GM12878 (cell line): ENCODE measurements around the gene C20orf202. TPM values are rescaled to one million over a fixed set of nuclear protein-coding genes. Genes with fewer than 3 reads are reported as not detected.

Source experiments
- ATAC-seq: fragments of 200-7000 bp; cut with Tn5 transposase; 3 replicates; pipeline ENCODE4 v1.9.1; 2020; ENCODE audit warnings: mild to moderate bottlenecking, moderate library complexity
- BruUV-seq: library from RNA; stranded (reverse); fragments of 400-500 nt; replicated peaks from 2 replicates; lab custom pipeline; 2021; lab: Mats Ljungman, UMichigan
- CTCF ChIA-PET: fragments of 300-600 bp; sonication (Branson Sonifier 250); formaldehyde crosslinking; extraction: SDS; loops from one replicate; lab custom pipeline; 2021; ENCODE audit warnings: inconsistent platforms; lab: Yijun Ruan, JAX
- POLR2A ChIA-PET: fragments of 350-600 bp; formaldehyde crosslinking; extraction: SDS; loops from one replicate; lab custom pipeline; 2021; ENCODE audit warnings: inconsistent platforms; lab: Charles Lee
- RAD21 ChIA-PET: fragments of 300-600 bp; sonication (Branson Sonifier 250); formaldehyde crosslinking; loops from one replicate; lab custom pipeline; 2023; ENCODE audit warnings: antibody characterized with exemption; ENCODE audit not compliant: unreplicated experiment; lab: Charles Lee
- SMC1A ChIA-PET: fragments of 300-600 bp; sonication (Branson Sonifier 250); formaldehyde crosslinking; loops from one replicate; lab custom pipeline; 2023; ENCODE audit not compliant: unreplicated experiment, uncharacterized antibody; lab: Charles Lee
- DNase-seq: peaks from one replicate; pipeline ENCODE4 v3.0.0-alpha.2; 2011; ENCODE audit warnings: low read depth, low spot score
- FAIRE-seq: peaks from 3 replicates; lab custom pipeline; 2011; peaks lifted over from hg19 to GRCh38; lab: Jason Lieb, UNC
- H2AFZ ChIP-seq: 2 replicates; pipeline ENCODE4 v1.6.0; 2011; ENCODE audit warnings: low read depth, low read length, control low read depth; ENCODE audit not compliant: control insufficient read depth
- H3K27ac ChIP-seq: 2 replicates; pipeline ENCODE4 v1.5.1; 2011; ENCODE audit warnings: control low read depth; ENCODE audit not compliant: control insufficient read depth, insufficient read depth
- H3K27me3 ChIP-seq, 2 experiments: replicated peaks in 1 of 2; 2 replicates each; pipeline versions ENCODE4 v1.6.0 to v1.6.1; 2011; ENCODE audit warnings: low read length in 1 of 2; ENCODE audit not compliant: control insufficient read depth in 2 of 2, insufficient read depth in 2 of 2
- H3K36me3 ChIP-seq, 2 experiments: 2 replicates each; pipeline ENCODE4 v1.5.1; 2011; ENCODE audit warnings: low read length in 1 of 2; ENCODE audit not compliant: control insufficient read depth in 2 of 2, insufficient read depth in 2 of 2
- H3K4me1 ChIP-seq: 2 replicates; pipeline ENCODE4 v1.6.1; 2011; ENCODE audit warnings: mild to moderate bottlenecking, low read length, moderate library complexity, mixed read lengths; ENCODE audit not compliant: control insufficient read depth, insufficient read depth
- H3K4me2 ChIP-seq: 2 replicates; pipeline ENCODE4 v1.6.0; 2011; ENCODE audit warnings: control low read depth; ENCODE audit not compliant: control insufficient read depth, insufficient read depth
- H3K4me3 ChIP-seq: fragments of 200-600 bp; sonication (generic); 2 replicates; pipeline ENCODE4 v1.5.1; 2016
- H3K79me2 ChIP-seq: 2 replicates; pipeline ENCODE4 v1.6.0; 2011; ENCODE audit warnings: low read length; ENCODE audit not compliant: control insufficient read depth, insufficient read depth
- H3K9ac ChIP-seq: 2 replicates; pipeline ENCODE4 v1.8.0; 2011; ENCODE audit warnings: low read length, control low read depth, mixed read lengths; ENCODE audit not compliant: control insufficient read depth, insufficient read depth
- H3K9me3 ChIP-seq: replicated peaks from 3 replicates; pipeline ENCODE4 v1.5.1; 2011; ENCODE audit warnings: mild to moderate bottlenecking, low read length; ENCODE audit not compliant: control insufficient read depth, insufficient read depth
- H4K20me1 ChIP-seq: 2 replicates; pipeline ENCODE4 v1.6.0; 2011; ENCODE audit not compliant: control insufficient read depth, insufficient read depth
- CHD1 ChIP-seq: IDR thresholded peaks from 2 replicates; pipeline ENCODE4 v1.6.1; 2012; ENCODE audit warnings: low read depth, low read length, improper control_type of control experiment
- CHD4 ChIP-seq: fragments of 200-600 bp; sonication (generic); IDR thresholded peaks from 2 replicates; pipeline ENCODE4 v1.6.1; 2016; ENCODE audit warnings: mild to moderate bottlenecking
- IKZF1 ChIP-seq: fragments of 450-650 bp; conservative IDR thresholded peaks from 2 replicates; pipeline ENCODE4 v1.6.1; 2017; ENCODE audit warnings: antibody characterized with exemption, mild to moderate bottlenecking
- IRF3 ChIP-seq: fragments of 450-650 bp; IDR thresholded peaks from 2 replicates; pipeline ENCODE4 v1.6.1; 2014; ENCODE audit warnings: mild to moderate bottlenecking
- KDM1A ChIP-seq: fragments of 200-600 bp; sonication (generic); IDR thresholded peaks from 2 replicates; pipeline ENCODE4 v1.6.1; 2016; ENCODE audit warnings: borderline replicate concordance
- NFYA ChIP-seq: IDR thresholded peaks from 2 replicates; pipeline ENCODE4 v1.6.1; 2011; ENCODE audit warnings: low read depth, mild to moderate bottlenecking, low read length, improper control_type of control experiment, borderline replicate concordance
- RCOR1 ChIP-seq: conservative IDR thresholded peaks from 2 replicates; pipeline ENCODE4 v1.6.1; 2012; ENCODE audit warnings: low read depth, low read length, improper control_type of control experiment
- RELB ChIP-seq: fragments of 450-650 bp; IDR thresholded peaks from 2 replicates; pipeline ENCODE4 v1.6.1; 2017; ENCODE audit warnings: low read depth, mild to moderate bottlenecking, moderate library complexity
- SREBF2 ChIP-seq: IDR thresholded peaks from 2 replicates; pipeline ENCODE4 v1.6.1; 2012; ENCODE audit warnings: mild to moderate bottlenecking, low read length
- WGBS: methylation state at CpG from one replicate; pipeline ENCODE4 v1.1.6; 2016; ENCODE audit warnings: low lambda C conversion rate; ENCODE audit not compliant: insufficient replicate concordance, insufficient coverage; ENCODE audit errors: missing lambda C conversion rate; 5-methylcytosine and 5-hydroxymethylcytosine counted together
- in situ Hi-C: fragments of 300-500 bp; cut with MboI; formaldehyde crosslinking; loops from 9 replicates; pipeline ENCODE4 v1.14.3; 2018; ENCODE audit warnings: mixed read lengths
- intact Hi-C: fragments of 100-400 bp; cut with micrococcal nuclease; formaldehyde crosslinking; loops from one replicate; pipeline ENCODE4 v1.14.2; 2022; ENCODE audit not compliant: unreplicated experiment
- polyA plus RNA-seq, 11 experiments: library from polyadenylated mRNA; depleted of rRNA in 4 of 11; unstranded in 6 of 11; stranded (reverse) in 5 of 11; fragments of >200 nt; fragmentation: Nextera tagmentation in 4 of 11; fragmentation: Illumina TruSeq in 1 of 11; extraction: Ambion mirVana in 4 of 11; extraction: Trizol in 1 of 11; gene quantifications; 1 replicate in 1 of 11; 2 replicates in 10 of 11; pipeline versions ENCODE4 v1.2.1 to v1.2.3, GENCODE V29; 2011 to 2016; ENCODE audit warnings: inconsistent platforms in 2 of 11, missing spikeins in 2 of 11, low read depth in 1 of 11
- total RNA-seq, 4 experiments: library from RNA; depleted of rRNA in 3 of 4; stranded (reverse); fragments of >200 nt in 3 of 4; fragmentation: Illumina TruSeq in 1 of 4; extraction: Trizol in 1 of 4; gene quantifications; 2 replicates each; pipeline versions ENCODE4 v1.2.1 to v1.2.3, GENCODE V29; 2013 to 2021

C20orf202 gene
- total and polyA plus RNA-seq, 10 of the 15 experiments (the other 5 are each of a cell fraction or from before 2014, with no cell fraction given), result 0.04 TPM; not detected in 8

GRCh38 chr20:1197801-1198200 is 5.5 kb upstream of the C20orf202 start:
- Histone ChIP-seq H3K4me2 (no peak overlapping the region), H3K4me3 (no peak overlapping the region), H3K79me2 (no peaks in the 10 kb centered on the region), H3K9me3 (no peaks in the 10 kb centered on the region), H3K27me3 (no peaks in the 10 kb centered on the region; a peak in 2 of 4 replicates), H3K9ac (no peak overlapping the region), H2AFZ (no peak overlapping the region), H3K36me3 (no peaks in the 10 kb centered on the region), H3K27ac (no peak overlapping the region), H3K4me1 (no peaks in the 10 kb centered on the region), H4K20me1 (no peaks in the 10 kb centered on the region)
- no peak for TF ChIP-seq NFYA
- TF ChIP-seq CHD4, result no peak
- no peak for TF ChIP-seq SREBF2
- TF ChIP-seq IRF3, result no peak
- no peak for TF ChIP-seq RCOR1
- TF ChIP-seq KDM1A, result no peak
- TF ChIP-seq CHD1, result no peak
- no peak for TF ChIP-seq RELB
- no peak for TF ChIP-seq IKZF1
- DNase-seq (no peak), ATAC-seq (no peak), FAIRE-seq (no peak)
- WGBS, result 62% methylated on average over 7 of the region's 7 CpGs
- ChIA-PET RAD21 (no interaction called here), CTCF (no interaction called here), SMC1A (no interaction called here), POLR2A (no interaction called here)
- intact Hi-C loops (no loop called here), in situ Hi-C loops (no loop called here)
- no TSS peak for BruUV-seq
